ENCODE measurements around the gene NUCB1. TPM values are rescaled to one million over a fixed set of nuclear protein-coding genes. Genes with fewer than 3 reads are reported as not detected.

NUCB1 gene
- total and polyA plus RNA-seq, 9 of the 15 experiments (the other 6 are each of a cell fraction or from before 2014, with no cell fraction given) = 3.1 to 153 (median 71.7) TPM

DNA sequence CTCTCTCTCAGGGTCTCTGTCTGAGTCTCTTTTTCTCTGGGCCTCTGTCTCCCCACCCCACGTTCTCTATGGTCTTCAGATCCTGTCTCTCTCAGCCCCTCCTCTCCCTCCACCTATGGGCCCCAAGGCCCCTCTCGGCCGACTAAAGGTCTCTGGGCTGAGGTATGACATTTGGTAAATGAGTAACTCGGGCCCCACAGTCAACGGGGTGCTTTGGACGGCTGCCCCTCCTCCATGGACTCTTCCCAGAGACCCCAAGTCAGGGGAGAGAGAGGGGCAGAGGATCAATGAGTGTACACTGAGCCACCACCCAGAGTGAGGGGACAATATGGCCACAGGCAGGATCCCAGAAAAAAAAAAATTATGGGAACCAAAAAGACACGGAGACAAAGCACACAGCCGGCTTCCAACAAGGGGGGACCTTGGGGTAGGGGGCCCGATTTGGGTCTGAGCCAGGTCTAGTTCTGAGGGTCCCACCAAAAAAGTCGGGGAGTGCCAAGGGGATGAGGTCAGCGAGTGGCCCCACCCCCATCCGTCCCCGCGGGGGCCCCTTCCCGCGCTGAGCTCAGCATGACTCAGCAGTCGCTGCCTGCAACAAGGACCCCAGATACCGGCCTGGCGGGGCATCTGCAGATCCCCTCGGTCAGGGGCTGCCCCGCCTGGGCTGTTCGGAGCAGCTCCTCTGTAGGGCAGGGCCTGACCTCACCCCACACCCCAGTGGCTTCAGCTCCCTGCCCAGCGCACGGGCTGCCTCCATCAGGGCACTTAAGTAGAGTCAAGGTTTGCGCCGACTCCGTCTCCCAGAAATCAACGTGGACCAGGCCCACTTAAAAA lies 63.5 kb downstream of the NUCB1 start (continued):
- TF ChIP-seq, protein P1, sequence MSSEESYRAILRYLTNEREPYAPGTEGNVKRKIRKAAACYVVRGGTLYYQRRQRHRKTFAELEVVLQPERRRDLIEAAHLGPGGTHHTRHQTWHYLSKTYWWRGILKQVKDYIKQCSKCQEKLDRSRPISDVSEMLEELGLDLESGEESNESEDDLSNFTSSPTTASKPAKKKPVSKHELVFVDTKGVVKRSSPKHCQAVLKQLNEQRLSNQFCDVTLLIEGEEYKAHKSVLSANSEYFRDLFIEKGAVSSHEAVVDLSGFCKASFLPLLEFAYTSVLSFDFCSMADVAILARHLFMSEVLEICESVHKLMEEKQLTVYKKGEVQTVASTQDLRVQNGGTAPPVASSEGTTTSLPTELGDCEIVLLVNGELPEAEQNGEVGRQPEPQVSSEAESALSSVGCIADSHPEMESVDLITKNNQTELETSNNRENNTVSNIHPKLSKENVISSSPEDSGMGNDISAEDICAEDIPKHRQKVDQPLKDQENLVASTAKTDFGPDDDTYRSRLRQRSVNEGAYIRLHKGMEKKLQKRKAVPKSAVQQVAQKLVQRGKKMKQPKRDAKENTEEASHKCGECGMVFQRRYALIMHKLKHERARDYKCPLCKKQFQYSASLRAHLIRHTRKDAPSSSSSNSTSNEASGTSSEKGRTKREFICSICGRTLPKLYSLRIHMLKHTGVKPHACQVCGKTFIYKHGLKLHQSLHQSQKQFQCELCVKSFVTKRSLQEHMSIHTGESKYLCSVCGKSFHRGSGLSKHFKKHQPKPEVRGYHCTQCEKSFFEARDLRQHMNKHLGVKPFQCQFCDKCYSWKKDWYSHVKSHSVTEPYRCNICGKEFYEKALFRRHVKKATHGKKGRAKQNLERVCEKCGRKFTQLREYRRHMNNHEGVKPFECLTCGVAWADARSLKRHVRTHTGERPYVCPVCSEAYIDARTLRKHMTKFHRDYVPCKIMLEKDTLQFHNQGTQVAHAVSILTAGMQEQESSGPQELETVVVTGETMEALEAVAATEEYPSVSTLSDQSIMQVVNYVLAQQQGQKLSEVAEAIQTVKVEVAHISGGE (CRISPR knock-in tag; IDR thresholded peaks at IDR 0.05) = peak in 1 of 3 experiments; percentile 85; a peak in 2 of 6 replicates
- TF ChIP-seq ZNF77 (CRISPR knock-in tag; IDR thresholded peaks at IDR 0.05) = no peak
- no peak for TF ChIP-seq NR2F6 (CRISPR knock-in tag; IDR thresholded peaks at IDR 0.05)
- TF ChIP-seq RBFOX2 (IDR thresholded peaks at IDR 0.05; ENCODE audit: low read depth, low read length) = peak; percentile 96
- TF ChIP-seq ASH1L (IDR thresholded peaks at IDR 0.05; ENCODE audit: borderline replicate concordance, low read depth, partially characterized antibody) = no peak
- TF ChIP-seq, protein P2, sequence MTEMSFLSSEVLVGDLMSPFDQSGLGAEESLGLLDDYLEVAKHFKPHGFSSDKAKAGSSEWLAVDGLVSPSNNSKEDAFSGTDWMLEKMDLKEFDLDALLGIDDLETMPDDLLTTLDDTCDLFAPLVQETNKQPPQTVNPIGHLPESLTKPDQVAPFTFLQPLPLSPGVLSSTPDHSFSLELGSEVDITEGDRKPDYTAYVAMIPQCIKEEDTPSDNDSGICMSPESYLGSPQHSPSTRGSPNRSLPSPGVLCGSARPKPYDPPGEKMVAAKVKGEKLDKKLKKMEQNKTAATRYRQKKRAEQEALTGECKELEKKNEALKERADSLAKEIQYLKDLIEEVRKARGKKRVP (CRISPR knock-in tag; IDR thresholded peaks at IDR 0.05) = peak; percentile 18; the same call in 1 of the 2 replicates
- TF ChIP-seq BRD4 (IDR thresholded peaks at IDR 0.05) = peak; percentile 67
- TF ChIP-seq, protein P3, sequence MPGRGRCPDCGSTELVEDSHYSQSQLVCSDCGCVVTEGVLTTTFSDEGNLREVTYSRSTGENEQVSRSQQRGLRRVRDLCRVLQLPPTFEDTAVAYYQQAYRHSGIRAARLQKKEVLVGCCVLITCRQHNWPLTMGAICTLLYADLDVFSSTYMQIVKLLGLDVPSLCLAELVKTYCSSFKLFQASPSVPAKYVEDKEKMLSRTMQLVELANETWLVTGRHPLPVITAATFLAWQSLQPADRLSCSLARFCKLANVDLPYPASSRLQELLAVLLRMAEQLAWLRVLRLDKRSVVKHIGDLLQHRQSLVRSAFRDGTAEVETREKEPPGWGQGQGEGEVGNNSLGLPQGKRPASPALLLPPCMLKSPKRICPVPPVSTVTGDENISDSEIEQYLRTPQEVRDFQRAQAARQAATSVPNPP (IDR thresholded peaks at IDR 0.05; ENCODE audit: borderline replicate concordance, insufficient read depth, insufficient read length) = no peak
- TF ChIP-seq PHB2 (IDR thresholded peaks at IDR 0.05; ENCODE audit: low read depth) = no peak
- TF ChIP-seq FOSL1 (tag; conservative IDR thresholded peaks at IDR 0.05) = peak; percentile 97
- TF ChIP-seq POLR3G (IDR thresholded peaks at IDR 0.05; ENCODE audit: extremely low read depth, insufficient read length, insufficient replicate concordance) = no peak
- peak; percentile 99 for TF ChIP-seq HMGN3 (IDR thresholded peaks at IDR 0.05; ENCODE audit: borderline replicate concordance, extremely low read depth, insufficient read length, low read depth, low read length)
- TF ChIP-seq NR4A1 (CRISPR knock-in tag; IDR thresholded peaks at IDR 0.05) = 0 out of 2 replicates have a peak, but pooled peaks have one; percentile 7
- peak; percentile 94 for TF ChIP-seq NR4A1 (tag; IDR thresholded peaks at IDR 0.05)
- TF ChIP-seq, protein P4, sequence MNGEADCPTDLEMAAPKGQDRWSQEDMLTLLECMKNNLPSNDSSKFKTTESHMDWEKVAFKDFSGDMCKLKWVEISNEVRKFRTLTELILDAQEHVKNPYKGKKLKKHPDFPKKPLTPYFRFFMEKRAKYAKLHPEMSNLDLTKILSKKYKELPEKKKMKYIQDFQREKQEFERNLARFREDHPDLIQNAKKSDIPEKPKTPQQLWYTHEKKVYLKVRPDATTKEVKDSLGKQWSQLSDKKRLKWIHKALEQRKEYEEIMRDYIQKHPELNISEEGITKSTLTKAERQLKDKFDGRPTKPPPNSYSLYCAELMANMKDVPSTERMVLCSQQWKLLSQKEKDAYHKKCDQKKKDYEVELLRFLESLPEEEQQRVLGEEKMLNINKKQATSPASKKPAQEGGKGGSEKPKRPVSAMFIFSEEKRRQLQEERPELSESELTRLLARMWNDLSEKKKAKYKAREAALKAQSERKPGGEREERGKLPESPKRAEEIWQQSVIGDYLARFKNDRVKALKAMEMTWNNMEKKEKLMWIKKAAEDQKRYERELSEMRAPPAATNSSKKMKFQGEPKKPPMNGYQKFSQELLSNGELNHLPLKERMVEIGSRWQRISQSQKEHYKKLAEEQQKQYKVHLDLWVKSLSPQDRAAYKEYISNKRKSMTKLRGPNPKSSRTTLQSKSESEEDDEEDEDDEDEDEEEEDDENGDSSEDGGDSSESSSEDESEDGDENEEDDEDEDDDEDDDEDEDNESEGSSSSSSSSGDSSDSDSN (IDR thresholded peaks at IDR 0.05; ENCODE audit: borderline replicate concordance in 1 of 2, low read depth in 2 of 2, low read length in 2 of 2) = no peak
